ENCODE results near the gene DIPK1A.

Gene DIPK1A

DNA sequence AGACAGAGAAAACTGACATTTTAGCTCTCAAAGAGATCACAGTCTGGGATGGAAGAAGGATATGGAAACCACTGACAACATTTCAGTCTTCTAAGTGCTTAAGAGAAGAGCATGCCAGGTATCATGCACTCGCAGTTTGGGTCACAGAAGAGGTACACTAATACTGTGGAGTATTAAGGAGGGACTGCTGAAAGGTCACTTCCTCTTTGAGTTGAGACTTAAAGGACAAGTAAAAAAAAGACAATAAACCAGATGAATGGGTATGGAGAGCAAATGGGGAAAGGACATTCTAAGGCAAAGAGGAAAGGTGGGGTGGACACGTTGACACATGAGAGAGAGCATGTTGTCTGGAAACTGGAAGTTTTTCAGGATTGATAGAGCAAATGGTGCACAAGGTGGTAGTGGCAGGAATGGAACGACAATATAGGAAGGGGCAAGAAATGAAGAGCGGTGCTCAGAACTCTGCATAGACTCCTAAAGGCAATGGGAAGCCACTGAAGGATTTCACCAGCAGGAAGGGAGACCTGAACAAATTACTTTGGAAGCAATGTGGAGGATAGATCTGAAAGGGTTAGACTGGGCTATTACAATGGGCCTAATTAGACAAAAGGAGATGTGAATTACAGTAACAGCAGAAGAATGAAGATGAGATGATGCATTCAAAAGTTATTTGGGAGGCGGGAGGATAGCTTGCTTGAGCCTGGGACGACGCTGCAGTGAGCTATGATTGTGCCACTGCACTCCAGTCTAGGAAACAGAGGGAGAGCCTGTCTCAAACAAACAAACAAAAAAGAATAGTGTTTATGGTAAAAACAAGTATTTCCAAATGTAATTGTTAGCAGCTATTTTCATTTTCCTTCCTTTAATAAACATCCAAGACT is 11.1 kb downstream of the DIPK1A start:
- no peak for DNase-seq

GRCh38 chr1:92948071-92948470 is 13.2 kb downstream of the DIPK1A start:
- no peak for DNase-seq

DNA sequence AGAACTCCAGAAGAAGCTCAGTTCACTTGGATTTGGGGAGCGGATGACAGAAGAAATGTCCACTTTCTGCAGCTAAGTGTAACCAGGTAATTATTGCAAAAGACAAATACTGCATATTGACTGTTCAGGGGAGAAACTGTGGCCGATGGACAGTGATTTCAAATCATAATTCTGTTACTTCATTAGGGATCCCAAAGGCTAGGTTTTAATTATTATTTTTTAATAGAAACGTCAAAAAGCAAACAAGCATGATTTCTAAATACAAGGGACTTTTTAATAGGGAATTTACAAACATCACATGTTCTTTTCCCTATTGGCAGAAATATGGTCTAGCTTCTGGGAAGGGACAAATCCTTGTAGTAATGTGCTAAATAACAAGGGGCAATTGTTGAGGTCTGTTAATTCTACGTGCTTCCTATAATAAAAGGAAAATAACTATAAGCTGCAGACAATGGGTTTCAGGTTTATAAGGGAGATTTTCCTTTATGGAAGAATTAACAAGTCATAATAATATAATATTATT is 15.5 kb downstream of the DIPK1A start:
- no peak for DNase-seq

- DNase-seq, result no peak
Measured at GRCh38 chr1:92944901-92945747, 16.1 kb downstream of the DIPK1A start.

DNA sequence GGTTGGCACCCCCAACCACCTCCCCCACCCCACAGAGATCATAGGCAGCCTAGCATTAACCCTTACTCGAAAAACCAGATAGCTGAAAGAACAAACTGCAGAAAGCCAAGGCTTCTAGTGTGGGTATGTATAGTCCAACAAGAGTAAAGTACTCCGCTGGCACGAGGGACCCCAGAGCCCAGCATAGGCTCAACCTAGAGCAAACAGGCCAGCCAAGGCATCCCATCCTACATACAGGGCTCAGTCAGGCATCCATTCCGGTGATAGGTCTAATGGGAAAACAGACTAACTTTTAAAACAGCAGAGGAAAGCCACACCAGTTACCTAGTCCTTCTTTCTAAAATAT is 17.8 kb downstream of the DIPK1A start:
- no peak for DNase-seq

GRCh38 chr1:92940541-92940940 is 20.7 kb downstream of the DIPK1A start:
- DNase-seq, result no peak

GRCh38 chr1:92937731-92938130 is 23.5 kb downstream of the DIPK1A start:
- no peak for DNase-seq

GRCh38 chr1:92936865-92937264 is 24.4 kb downstream of the DIPK1A start:
- DNase-seq, result no peak

DNA sequence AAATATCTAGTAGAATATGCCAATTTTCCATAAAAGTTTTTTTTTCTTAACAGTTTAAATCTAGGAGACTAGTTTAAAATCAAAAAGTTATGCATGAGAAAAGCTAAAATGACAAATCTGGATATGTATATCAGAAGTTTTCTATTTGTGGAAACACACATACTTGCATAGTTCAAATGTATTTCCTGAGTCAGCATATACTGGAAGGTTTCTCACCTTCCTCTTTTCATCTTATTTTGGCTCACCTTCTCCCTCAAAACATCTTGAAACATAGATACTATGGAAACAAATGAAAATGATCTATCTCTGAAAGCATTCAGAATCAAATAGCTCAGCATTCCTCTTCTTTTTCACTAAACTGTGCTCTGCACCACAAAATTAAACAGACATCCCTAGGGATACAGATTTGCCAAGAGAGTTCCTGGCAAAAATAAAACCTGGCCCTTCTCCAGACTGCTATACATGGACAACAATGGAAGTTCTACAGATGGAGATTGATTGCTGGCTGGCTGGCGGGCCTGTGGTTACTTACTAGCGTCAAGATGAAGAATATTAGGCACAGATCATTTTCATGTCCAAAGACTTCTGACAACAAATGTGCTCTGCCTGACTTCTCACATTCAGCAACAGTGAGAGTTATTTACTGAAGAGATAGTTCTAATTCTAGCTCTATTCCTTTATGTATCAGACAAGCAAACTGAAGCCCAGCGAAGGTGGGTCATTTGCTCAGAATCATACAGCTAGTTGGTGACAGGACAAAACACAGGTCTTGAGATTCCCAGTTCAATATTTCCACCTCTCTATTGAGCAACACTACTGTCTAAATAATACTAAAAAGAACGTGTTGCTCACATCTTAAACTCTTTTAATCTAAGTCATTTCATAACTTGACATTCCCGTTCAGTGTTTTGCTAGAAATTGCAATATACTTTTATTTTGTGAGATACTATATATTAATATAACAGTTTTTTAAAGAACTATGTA is 26.6 kb downstream of the DIPK1A start:
- DNase-seq, result no peak

- no peak for DNase-seq
Measured at GRCh38 chr1:92933459-92933858, 27.8 kb downstream of the DIPK1A start.

DNA sequence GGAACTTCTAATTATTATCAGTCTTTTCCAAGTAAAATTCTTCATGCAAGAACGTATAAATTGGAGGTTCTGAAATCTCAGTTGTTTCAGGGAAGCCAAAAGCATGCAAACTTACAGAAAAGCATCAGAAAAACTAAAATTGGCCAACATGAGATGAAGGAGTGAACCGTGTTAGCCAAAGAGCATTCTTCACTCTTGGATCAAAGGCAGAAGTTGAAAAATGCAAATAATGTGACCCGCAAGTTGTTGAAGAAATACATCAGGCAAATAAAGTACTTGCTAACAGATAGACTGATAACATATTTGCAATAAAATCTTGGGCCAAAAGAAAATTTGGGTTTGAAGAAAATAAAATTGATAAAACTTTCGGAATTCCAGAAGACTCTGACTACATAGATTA is 29.6 kb downstream of the DIPK1A start:
- no peak for DNase-seq

- no peak for DNase-seq
Measured at GRCh38 chr1:92929461-92929860, 31.8 kb downstream of the DIPK1A start.

GRCh38 chr1:92927870-92928269 is 33.4 kb downstream of the DIPK1A start:
- no peak for DNase-seq

- no peak for DNase-seq
Measured at GRCh38 chr1:92926873-92927272, 34.4 kb downstream of the DIPK1A start.

DNA sequence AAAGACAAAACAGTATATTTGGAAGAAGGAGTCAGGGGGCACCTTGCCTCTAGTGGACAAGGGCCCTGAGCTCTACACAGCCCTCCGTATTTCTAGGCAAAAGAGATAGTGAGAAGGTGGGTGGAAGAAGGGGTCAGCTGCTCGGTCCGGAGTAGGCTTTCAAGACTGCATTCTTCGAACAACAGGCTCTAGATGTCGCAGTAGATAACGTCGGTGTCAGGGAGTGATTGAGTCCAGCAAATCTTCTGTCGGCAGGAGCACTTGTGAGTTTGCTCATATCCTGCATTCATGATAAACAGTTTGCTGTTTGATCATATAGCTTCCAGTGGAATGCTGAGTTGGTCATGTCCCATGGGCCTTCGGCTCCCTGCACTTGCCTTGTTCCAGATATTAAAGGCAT is 36.8 kb downstream of the DIPK1A start:
- DNase-seq, result no peak

DNA sequence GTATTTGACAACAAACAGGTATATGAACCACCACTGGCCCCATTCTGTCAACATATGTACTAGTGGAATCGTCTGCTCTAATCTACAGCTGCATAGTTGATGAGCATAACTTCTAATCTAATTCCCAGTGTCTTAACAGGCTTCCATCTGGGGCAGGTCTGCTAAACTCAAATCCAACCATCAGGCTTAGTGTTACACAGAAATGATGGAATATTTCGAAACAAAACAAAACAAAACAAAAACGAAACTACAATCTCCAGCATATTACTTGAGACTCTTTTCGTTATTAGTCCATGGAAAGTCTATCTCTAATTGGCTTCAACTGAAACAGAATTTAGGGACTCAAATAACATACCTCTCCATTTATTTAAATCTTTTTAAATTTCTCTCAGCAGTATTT is 37.6 kb downstream of the DIPK1A start:
- no peak for DNase-seq

GRCh38 chr1:92922356-92923035 is 38.8 kb downstream of the DIPK1A start:
- DNase-seq, result no peak

- no peak for DNase-seq
Measured at GRCh38 chr1:92921031-92922023, 39.9 kb downstream of the DIPK1A start.

DNA sequence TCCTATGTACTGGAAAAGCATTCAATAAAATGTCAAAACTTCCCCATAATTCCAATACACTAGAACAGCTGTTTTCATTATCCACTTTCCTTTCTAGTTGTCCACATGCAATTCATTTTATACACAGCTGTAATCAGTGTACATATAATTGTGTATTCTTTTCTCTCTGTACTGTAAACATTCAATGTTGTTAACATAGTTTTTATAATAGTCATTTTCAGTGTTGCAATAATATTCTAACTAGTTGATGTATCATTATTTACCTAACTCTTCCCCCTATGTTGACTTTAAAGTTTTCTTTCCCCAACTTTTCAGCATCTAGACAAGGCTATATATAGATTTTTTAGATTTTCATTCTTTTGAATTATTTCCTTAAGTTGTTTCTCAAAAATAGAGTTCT is 44.4 kb downstream of the DIPK1A start:
- no peak for DNase-seq

- no peak for DNase-seq
Measured at GRCh38 chr1:92915547-92915946, 45.7 kb downstream of the DIPK1A start.
